ENCODE measurements around the gene ATP4B.

Gene ATP4B

DNA sequence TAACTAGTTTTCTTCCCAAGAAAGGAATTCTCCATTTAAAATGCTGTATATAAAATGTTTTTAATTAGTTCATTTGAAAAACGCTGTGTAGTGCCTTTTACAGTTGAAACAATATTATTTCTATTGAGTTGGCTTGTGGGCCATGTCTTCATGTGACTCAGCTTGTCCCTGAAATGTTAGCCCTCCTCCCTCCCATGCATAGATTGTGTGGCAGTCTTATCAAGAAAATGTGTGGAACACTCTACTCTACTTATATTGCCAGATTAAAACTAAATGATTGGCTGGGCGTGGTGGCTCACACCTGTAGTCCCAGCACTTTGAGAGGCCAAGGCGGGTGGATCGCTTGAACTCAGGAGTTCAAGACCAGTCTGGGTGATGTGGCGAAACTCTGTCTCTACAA lies 40.0 kb downstream of the ATP4B start:
- Histone ChIP-seq H4K20me1 (ENCODE audit: insufficient read depth, low read length) (peaks cover 4% of the 10 kb centered on the region), H2AFZ (ENCODE audit: low read length) (no peak overlapping the region), H3K27me3 (replicated peaks; ENCODE audit: insufficient read depth, low read length) (no peaks in the 10 kb centered on the region), H3K27ac (ENCODE audit: low read length) (no peak overlapping the region), H3K79me2 (ENCODE audit: low read length) (peaks cover 92% of the 10 kb centered on the region), H3K9me3 (replicated peaks; ENCODE audit: insufficient read depth, low read length) (no peaks in the 10 kb centered on the region), H3K9ac (ENCODE audit: low read length) (no peak overlapping the region), H3K9me2 (replicated peaks; ENCODE audit: insufficient read depth, low read length) (no peaks in the 10 kb centered on the region), H3K4me2 (ENCODE audit: low read depth, low read length) (no peak overlapping the region), H3K4me1 (ENCODE audit: low read length) (no peaks in the 10 kb centered on the region), H3K36me3 (replicated peaks; ENCODE audit: insufficient read depth, low read length) (peaks cover 3% of the 10 kb centered on the region; the same call in 1 of the 2 replicates), H3K4me3 (ENCODE audit: low read length) (no peak overlapping the region), H3F3A (ENCODE audit: insufficient read depth, low read length) (no peaks in the 10 kb centered on the region)
- DNase-seq = no peak
- TF ChIP-seq EZH2phosphoT487 (IDR thresholded peaks at IDR 0.05; ENCODE audit: low read length) (no peak), EZH2 (optimal IDR thresholded peaks at IDR 0.05; ENCODE audit: low read depth, low read length) (no peak)
- TF ChIP-seq, protein P1, sequence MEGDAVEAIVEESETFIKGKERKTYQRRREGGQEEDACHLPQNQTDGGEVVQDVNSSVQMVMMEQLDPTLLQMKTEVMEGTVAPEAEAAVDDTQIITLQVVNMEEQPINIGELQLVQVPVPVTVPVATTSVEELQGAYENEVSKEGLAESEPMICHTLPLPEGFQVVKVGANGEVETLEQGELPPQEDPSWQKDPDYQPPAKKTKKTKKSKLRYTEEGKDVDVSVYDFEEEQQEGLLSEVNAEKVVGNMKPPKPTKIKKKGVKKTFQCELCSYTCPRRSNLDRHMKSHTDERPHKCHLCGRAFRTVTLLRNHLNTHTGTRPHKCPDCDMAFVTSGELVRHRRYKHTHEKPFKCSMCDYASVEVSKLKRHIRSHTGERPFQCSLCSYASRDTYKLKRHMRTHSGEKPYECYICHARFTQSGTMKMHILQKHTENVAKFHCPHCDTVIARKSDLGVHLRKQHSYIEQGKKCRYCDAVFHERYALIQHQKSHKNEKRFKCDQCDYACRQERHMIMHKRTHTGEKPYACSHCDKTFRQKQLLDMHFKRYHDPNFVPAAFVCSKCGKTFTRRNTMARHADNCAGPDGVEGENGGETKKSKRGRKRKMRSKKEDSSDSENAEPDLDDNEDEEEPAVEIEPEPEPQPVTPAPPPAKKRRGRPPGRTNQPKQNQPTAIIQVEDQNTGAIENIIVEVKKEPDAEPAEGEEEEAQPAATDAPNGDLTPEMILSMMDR (IDR thresholded peaks at IDR 0.05; ENCODE audit: low read length) = no peak

DNA sequence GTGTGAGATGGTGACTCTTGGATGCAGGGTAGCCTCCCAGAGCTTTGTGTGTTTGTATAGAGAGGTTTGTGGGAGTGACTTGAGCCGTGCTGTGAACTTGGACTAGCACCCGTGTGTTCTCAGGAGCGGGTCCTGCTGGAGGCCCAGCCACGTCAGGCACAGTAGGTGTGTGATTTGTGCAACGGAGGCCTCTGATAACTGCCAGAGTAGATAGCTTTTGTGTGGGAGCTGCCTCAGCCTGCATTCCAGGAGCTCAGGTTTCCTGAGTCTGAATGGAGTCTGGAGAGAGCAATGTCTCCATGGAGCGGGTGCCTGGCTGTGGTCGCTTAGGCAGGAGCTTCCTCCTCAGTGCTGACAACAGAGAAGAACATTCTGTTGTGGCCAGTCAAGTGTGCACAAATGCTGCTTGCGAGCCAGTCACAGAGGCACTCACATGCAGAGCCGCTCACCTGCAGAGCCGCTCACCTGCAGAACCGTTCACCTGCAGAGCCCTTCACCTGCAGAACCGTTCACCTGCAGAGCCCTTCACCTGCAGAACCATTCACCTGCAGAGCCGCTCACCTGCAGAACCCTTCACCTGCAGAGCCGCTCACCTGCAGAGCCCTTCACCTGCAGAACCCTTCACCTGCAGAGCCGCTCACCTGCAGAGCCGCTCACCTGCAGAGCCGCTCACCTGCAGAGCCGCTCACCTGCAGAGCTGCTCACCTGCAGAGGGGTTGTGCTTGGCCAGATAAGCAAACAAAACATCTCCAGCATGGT lies 40.8 kb downstream of the ATP4B start:
- Histone ChIP-seq H3K4me3 (ENCODE audit: low read length) (no peak overlapping the region), H3K9ac (ENCODE audit: low read length) (no peak overlapping the region), H3K27me3 (replicated peaks; ENCODE audit: insufficient read depth, low read length) (no peaks in the 10 kb centered on the region), H3K4me2 (ENCODE audit: low read depth, low read length) (no peak overlapping the region), H2AFZ (ENCODE audit: low read length) (no peak overlapping the region), H3K36me3 (replicated peaks; ENCODE audit: insufficient read depth, low read length) (no peaks in the 10 kb centered on the region; the same call in 1 of the 2 replicates), H3K4me1 (ENCODE audit: low read length) (no peaks in the 10 kb centered on the region), H3K27ac (ENCODE audit: low read length) (no peak overlapping the region), H4K20me1 (ENCODE audit: insufficient read depth, low read length) (peaks cover 4% of the 10 kb centered on the region), H3K79me2 (ENCODE audit: low read length) (peaks cover 92% of the 10 kb centered on the region), H3K9me2 (replicated peaks; ENCODE audit: insufficient read depth, low read length) (no peaks in the 10 kb centered on the region), H3F3A (ENCODE audit: insufficient read depth, low read length) (no peaks in the 10 kb centered on the region), H3K9me3 (replicated peaks; ENCODE audit: insufficient read depth, low read length) (no peaks in the 10 kb centered on the region)
- DNase-seq = no peak
- TF ChIP-seq EZH2 (optimal IDR thresholded peaks at IDR 0.05; ENCODE audit: low read depth, low read length) = no peak
- TF ChIP-seq, protein P1 (IDR thresholded peaks at IDR 0.05; ENCODE audit: low read length) = no peak
- TF ChIP-seq EZH2phosphoT487 (IDR thresholded peaks at IDR 0.05; ENCODE audit: low read length) = no peak

DNA sequence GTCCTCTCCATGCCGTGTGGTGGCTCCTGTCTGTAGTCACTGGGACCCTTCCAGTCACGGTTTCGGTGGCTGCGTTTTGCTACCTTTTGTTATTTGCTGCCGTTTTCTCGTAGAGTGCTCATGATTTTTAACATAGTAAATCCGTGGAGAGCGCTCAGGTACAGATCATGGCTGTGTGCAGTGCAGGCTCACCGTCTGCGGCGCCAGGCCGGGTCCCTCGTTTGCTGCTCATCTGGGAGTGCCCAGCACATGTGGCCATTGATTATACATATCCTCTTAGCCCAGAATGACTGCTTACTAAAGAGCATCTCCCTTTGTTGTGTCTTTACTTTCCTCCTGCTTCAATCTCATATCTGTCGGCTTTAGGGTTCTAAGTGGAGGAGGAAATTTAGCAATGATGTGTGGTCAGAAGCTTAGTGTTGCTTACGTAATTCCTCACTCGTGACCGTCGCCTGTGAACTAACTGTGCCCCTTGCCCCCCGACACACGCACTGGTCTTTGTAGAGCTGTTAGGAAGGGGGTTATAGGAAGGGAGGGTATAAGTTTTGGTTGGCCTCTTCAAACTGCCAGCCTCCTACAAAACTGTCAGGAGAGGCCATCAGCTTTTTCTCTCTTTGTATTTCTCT lies 41.6 kb downstream of the ATP4B start:
- no peak overlapping the region for H3K27ac ChIP-seq (ENCODE audit: low read length)
- H3K4me2 ChIP-seq (ENCODE audit: low read depth, low read length) = no peak overlapping the region
- peaks cover 4% of the 10 kb centered on the region; the same call in 1 of the 2 replicates for H3K36me3 ChIP-seq (replicated peaks; ENCODE audit: insufficient read depth, low read length)
- H3K79me2 ChIP-seq (ENCODE audit: low read length) = peaks cover 96% of the 10 kb centered on the region
- no peaks in the 10 kb centered on the region for H3K27me3 ChIP-seq (replicated peaks; ENCODE audit: insufficient read depth, low read length)
- H3K9ac ChIP-seq (ENCODE audit: low read length) = no peak overlapping the region
- peaks cover 4% of the 10 kb centered on the region for H4K20me1 ChIP-seq (ENCODE audit: insufficient read depth, low read length)
- no peaks in the 10 kb centered on the region for H3K9me2 ChIP-seq (replicated peaks; ENCODE audit: insufficient read depth, low read length)
- no peaks in the 10 kb centered on the region for H3F3A ChIP-seq (ENCODE audit: insufficient read depth, low read length)
- no peak overlapping the region for H3K4me3 ChIP-seq (ENCODE audit: low read length)
- TF ChIP-seq, protein P1 (IDR thresholded peaks at IDR 0.05; ENCODE audit: low read length) = no peak
- TF ChIP-seq EZH2phosphoT487 (IDR thresholded peaks at IDR 0.05; ENCODE audit: low read length) (no peak), EZH2 (optimal IDR thresholded peaks at IDR 0.05; ENCODE audit: low read depth, low read length) (no peak)
- H3K4me1 ChIP-seq (ENCODE audit: low read length) = no peaks in the 10 kb centered on the region
- DNase-seq = no peak
- H2AFZ ChIP-seq (ENCODE audit: low read length) = no peak overlapping the region
- H3K9me3 ChIP-seq (replicated peaks; ENCODE audit: insufficient read depth, low read length) = no peaks in the 10 kb centered on the region

Measured in MM.1S (cell line).